GM12892 (cell line): Measurements from ENCODE around the gene MYO1D.
A peak's percentile ranks its signal among the peaks of the same experiment; 100 is the strongest.

Source experiments
- DNase-seq: peaks from one replicate; pipeline ENCODE4 v3.0.0; 2011; ENCODE audit not compliant: insufficient read length
- FAIRE-seq: peaks from 2 replicates; lab custom pipeline; 2011; peaks lifted over from hg19 to GRCh38; lab: Jason Lieb, UNC
- POLR2A ChIP-seq: IDR thresholded peaks from 2 replicates; pipeline ENCODE4 v1.6.1; 2011; ENCODE audit warnings: low read depth, low read length, control low read depth
- POLR2AphosphoS5 ChIP-seq: IDR thresholded peaks from 2 replicates; pipeline ENCODE4 v1.6.1; 2011; ENCODE audit warnings: low read depth, low read length, control low read depth
- TAF1 ChIP-seq: IDR thresholded peaks from 2 replicates; pipeline ENCODE4 v1.6.1; 2011; ENCODE audit warnings: low read depth, mild to moderate bottlenecking, control low read depth, low read length, borderline replicate concordance

MYO1D gene

GRCh38 chr17:32508926-32509325, 368.0 kb downstream of the MYO1D start:
- TF ChIP-seq POLR2AphosphoS5 (no peak), TAF1 (no peak), POLR2A (no peak)
- DNase-seq (no peak), FAIRE-seq (no peak)

GRCh38 chr17:32504166-32504990, 372.5 kb downstream of the MYO1D start:
- DNase-seq: no peak
- TF ChIP-seq POLR2AphosphoS5 (no peak), TAF1 (no peak), POLR2A (no peak)

GRCh38 chr17:32503251-32504165, 373.4 kb downstream of the MYO1D start:
- FAIRE-seq: peak; percentile 100
- TF ChIP-seq POLR2AphosphoS5: no peak
- TF ChIP-seq POLR2A: peak; percentile 59; the same call in 1 of the 2 replicates
- no peak; the same call in 1 of the 2 replicates for TF ChIP-seq TAF1
- DNase-seq: no peak

More at GRCh38 chr17:32504166-32504990, 372.5 kb downstream of the MYO1D start:
- FAIRE-seq: peak; percentile 78

GRCh38 chr17:32502710-32503109, 374.2 kb downstream of the MYO1D start:
- TF ChIP-seq POLR2A (no peak), POLR2AphosphoS5 (no peak), TAF1 (no peak)
- FAIRE-seq: no peak
- no peak for DNase-seq

GRCh38 chr17:32502013-32502412, 374.9 kb downstream of the MYO1D start:
- DNase-seq (no peak), FAIRE-seq (peak; percentile 69)
- TF ChIP-seq TAF1: no peak
- no peak for TF ChIP-seq POLR2AphosphoS5
- no peak for TF ChIP-seq POLR2A

GRCh38 chr17:32498391-32498790, 378.5 kb downstream of the MYO1D start:
- FAIRE-seq (no peak), DNase-seq (no peak)
- TF ChIP-seq POLR2AphosphoS5 (no peak), TAF1 (no peak), POLR2A (no peak)

- FAIRE-seq: no peak
- TF ChIP-seq POLR2AphosphoS5 (no peak), TAF1 (no peak), POLR2A (no peak)
- no peak for DNase-seq
These were observed 379.3 kb downstream of the MYO1D start for GRCh38 chr17:32497431-32498205.

DNA sequence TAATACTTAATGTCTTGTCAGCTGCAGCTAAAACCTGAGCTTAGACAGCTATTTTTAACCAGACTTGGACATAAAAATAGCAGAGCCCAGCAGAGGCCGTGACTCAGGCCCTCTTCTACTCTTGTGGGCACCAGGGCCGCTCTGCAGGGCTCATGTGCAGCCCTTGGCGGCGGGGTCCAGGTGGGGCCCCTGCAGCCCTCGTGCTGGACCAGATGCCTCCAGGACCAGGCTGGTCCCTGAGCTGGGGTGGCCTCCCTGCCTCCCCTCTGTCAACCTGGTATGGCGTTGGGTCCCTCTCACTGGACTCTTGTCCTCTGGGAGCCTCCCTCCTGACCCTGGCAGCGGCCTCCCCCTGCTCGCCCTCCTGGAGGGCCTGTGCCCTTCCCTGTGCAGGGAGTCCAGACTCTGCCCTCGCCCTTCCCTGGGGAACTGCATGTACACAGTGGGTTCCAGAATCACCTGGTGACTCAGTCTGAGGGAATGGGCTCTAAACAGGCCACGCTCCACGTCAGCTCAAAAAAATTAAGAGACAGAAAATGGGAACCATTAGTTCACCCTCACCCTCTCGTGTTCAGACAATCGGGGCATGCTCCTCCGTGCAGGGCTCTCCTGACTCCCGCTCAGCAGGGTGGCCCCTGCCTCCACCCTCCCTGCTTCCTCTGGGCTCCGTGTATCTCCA, 380.4 kb downstream of the MYO1D start:
- DNase-seq: no peak
- FAIRE-seq: no peak
- TF ChIP-seq POLR2AphosphoS5: no peak
- TF ChIP-seq POLR2A: no peak
- TF ChIP-seq TAF1: no peak

GRCh38 chr17:32495359-32496231, 381.3 kb downstream of the MYO1D start:
- no peak for TF ChIP-seq TAF1
- no peak for TF ChIP-seq POLR2A
- no peak for TF ChIP-seq POLR2AphosphoS5
- no peak for DNase-seq
- FAIRE-seq: no peak
